MM.1S (cell line): Measurements from ENCODE around the gene PLPP7.

Experiments
- DNase-seq: peaks from one replicate; pipeline ENCODE4 v3.0.0-alpha.2; 2015
- H2AFZ ChIP-seq: fragments of 300-600 bp; sonication (generic); 2 replicates; pipeline ENCODE4 v1.6.0; 2016; ENCODE audit warnings: antibody characterized with exemption, low read length
- H3F3A ChIP-seq: fragments of 300-600 bp; sonication (generic); 2 replicates; pipeline ENCODE4 v1.6.1; 2016; ENCODE audit warnings: mild to moderate bottlenecking, antibody characterized with exemption, low read length, moderate library complexity, mixed read lengths; ENCODE audit not compliant: insufficient read depth
- H3K27ac ChIP-seq: fragments of 300-600 bp; sonication (generic); 2 replicates; pipeline ENCODE4 v1.5.1; 2016; ENCODE audit warnings: mild to moderate bottlenecking, low read length
- H3K27me3 ChIP-seq: fragments of 300-600 bp; sonication (generic); replicated peaks from 2 replicates; pipeline ENCODE4 v1.6.0; 2016; ENCODE audit warnings: low read length; ENCODE audit not compliant: insufficient read depth
- H3K36me3 ChIP-seq: fragments of 300-600 bp; sonication (generic); replicated peaks from 2 replicates; pipeline ENCODE4 v1.6.1; 2016; ENCODE audit warnings: mild to moderate bottlenecking, low read length, mixed read lengths; ENCODE audit not compliant: insufficient read depth
- H3K4me1 ChIP-seq: fragments of 300-600 bp; sonication (generic); 2 replicates; pipeline ENCODE4 v1.6.1; 2016; ENCODE audit warnings: low read length, mixed read lengths
- H3K4me2 ChIP-seq: fragments of 300-600 bp; sonication (generic); 2 replicates; pipeline ENCODE4 v1.6.0; 2016; ENCODE audit warnings: low read depth, low read length
- H3K4me3 ChIP-seq: fragments of 300-600 bp; sonication (generic); 2 replicates; pipeline ENCODE4 v1.5.1; 2016; ENCODE audit warnings: low read length, mixed read lengths
- H3K79me2 ChIP-seq: fragments of 300-600 bp; sonication (generic); 2 replicates; pipeline ENCODE4 v1.6.1; 2016; ENCODE audit warnings: mixed run types, low read length, mixed read lengths
- H3K9ac ChIP-seq: fragments of 300-600 bp; sonication (generic); 2 replicates; pipeline ENCODE4 v1.6.1; 2016; ENCODE audit warnings: low read length, mixed read lengths
- H3K9me2 ChIP-seq: fragments of 300-600 bp; sonication (generic); replicated peaks from 2 replicates; pipeline ENCODE4 v1.6.1; 2016; ENCODE audit warnings: mild to moderate bottlenecking, low read length, mixed read lengths; ENCODE audit not compliant: insufficient read depth
- H3K9me3 ChIP-seq: fragments of 300-600 bp; sonication (generic); replicated peaks from 2 replicates; pipeline ENCODE4 v1.6.1; 2016; ENCODE audit warnings: mild to moderate bottlenecking, low read length, mixed read lengths; ENCODE audit not compliant: insufficient read depth
- H4K20me1 ChIP-seq: fragments of 300-600 bp; sonication (generic); 2 replicates; pipeline ENCODE4 v1.6.1; 2016; ENCODE audit warnings: mild to moderate bottlenecking, low read length, moderate library complexity, mixed read lengths; ENCODE audit not compliant: insufficient read depth
- EZH2 ChIP-seq: fragments of 300-600 bp; sonication (generic); optimal IDR thresholded peaks from 2 replicates; pipeline ENCODE3; 2017; ENCODE audit warnings: low read depth, mild to moderate bottlenecking, antibody characterized with exemption, low read length, mixed read lengths
- EZH2phosphoT487 ChIP-seq: fragments of 300-600 bp; sonication (generic); IDR thresholded peaks from 2 replicates; pipeline ENCODE4 v1.6.1; 2018; ENCODE audit warnings: antibody characterized with exemption, low read length
- TF ChIP-seq, protein P1 (sequence below): fragments of 300-600 bp; sonication (generic); IDR thresholded peaks from 2 replicates; pipeline ENCODE4 v1.5.1; 2016; ENCODE audit warnings: antibody characterized with exemption, low read length, mixed read lengths

PLPP7 gene

GRCh38 chr9:131299346-131299960, 9.9 kb downstream of the PLPP7 start:
- Histone ChIP-seq H3F3A (no peaks in the 10 kb centered on the region), H3K9me2 (no peaks in the 10 kb centered on the region), H3K4me2 (no peak overlapping the region), H4K20me1 (no peaks in the 10 kb centered on the region), H2AFZ (no peak overlapping the region), H3K4me3 (no peak overlapping the region), H3K27ac (no peak overlapping the region), H3K4me1 (no peaks in the 10 kb centered on the region), H3K9me3 (no peaks in the 10 kb centered on the region), H3K79me2 (no peaks in the 10 kb centered on the region), H3K9ac (no peak overlapping the region), H3K27me3 (no peaks in the 10 kb centered on the region), H3K36me3 (no peaks in the 10 kb centered on the region)
- TF ChIP-seq, protein P1, sequence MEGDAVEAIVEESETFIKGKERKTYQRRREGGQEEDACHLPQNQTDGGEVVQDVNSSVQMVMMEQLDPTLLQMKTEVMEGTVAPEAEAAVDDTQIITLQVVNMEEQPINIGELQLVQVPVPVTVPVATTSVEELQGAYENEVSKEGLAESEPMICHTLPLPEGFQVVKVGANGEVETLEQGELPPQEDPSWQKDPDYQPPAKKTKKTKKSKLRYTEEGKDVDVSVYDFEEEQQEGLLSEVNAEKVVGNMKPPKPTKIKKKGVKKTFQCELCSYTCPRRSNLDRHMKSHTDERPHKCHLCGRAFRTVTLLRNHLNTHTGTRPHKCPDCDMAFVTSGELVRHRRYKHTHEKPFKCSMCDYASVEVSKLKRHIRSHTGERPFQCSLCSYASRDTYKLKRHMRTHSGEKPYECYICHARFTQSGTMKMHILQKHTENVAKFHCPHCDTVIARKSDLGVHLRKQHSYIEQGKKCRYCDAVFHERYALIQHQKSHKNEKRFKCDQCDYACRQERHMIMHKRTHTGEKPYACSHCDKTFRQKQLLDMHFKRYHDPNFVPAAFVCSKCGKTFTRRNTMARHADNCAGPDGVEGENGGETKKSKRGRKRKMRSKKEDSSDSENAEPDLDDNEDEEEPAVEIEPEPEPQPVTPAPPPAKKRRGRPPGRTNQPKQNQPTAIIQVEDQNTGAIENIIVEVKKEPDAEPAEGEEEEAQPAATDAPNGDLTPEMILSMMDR, result no peak
- no peak for TF ChIP-seq EZH2phosphoT487
- no peak for TF ChIP-seq EZH2
- DNase-seq, result no peak

GRCh38 chr9:131299961-131300347, 10.4 kb downstream of the PLPP7 start:
- Histone ChIP-seq H4K20me1 (no peaks in the 10 kb centered on the region), H2AFZ (no peak overlapping the region), H3K27me3 (no peaks in the 10 kb centered on the region), H3K79me2 (no peaks in the 10 kb centered on the region), H3K27ac (no peak overlapping the region), H3K4me2 (no peak overlapping the region), H3K9me3 (no peaks in the 10 kb centered on the region), H3K4me3 (no peak overlapping the region), H3K4me1 (no peaks in the 10 kb centered on the region), H3F3A (no peaks in the 10 kb centered on the region), H3K9ac (no peak overlapping the region), H3K9me2 (no peaks in the 10 kb centered on the region), H3K36me3 (no peaks in the 10 kb centered on the region)
- TF ChIP-seq, protein P1, result no peak
- TF ChIP-seq EZH2, result no peak
- no peak for TF ChIP-seq EZH2phosphoT487
- no peak for DNase-seq

DNA sequence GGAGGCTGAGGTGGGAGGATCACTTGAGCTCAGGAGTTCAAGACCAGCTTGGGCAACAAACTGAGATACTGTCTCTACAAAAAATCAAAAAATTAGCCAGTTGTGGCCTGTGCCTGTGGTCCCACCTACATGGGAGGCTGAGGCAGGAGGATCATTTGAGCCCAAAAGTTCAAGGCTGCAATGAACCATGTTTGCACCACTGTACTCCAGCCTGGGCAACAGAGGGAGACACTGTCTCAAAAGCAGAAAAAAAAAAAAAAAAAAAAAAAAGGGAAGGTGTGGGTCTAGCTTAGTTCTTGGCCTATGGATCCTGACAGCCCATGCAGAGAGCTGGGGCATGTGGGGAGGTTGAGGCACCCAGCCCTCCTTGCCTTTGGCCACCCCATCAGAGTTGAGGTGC, 10.9 kb downstream of the PLPP7 start:
- no peak overlapping the region for H3K9ac ChIP-seq
- no peaks in the 10 kb centered on the region for H4K20me1 ChIP-seq
- no peaks in the 10 kb centered on the region for H3K4me1 ChIP-seq
- no peak overlapping the region for H3K4me2 ChIP-seq
- no peaks in the 10 kb centered on the region for H3K9me3 ChIP-seq
- no peak overlapping the region for H2AFZ ChIP-seq
- H3K9me2 ChIP-seq, result no peaks in the 10 kb centered on the region
- no peak for DNase-seq
- no peak overlapping the region for H3K27ac ChIP-seq
- TF ChIP-seq EZH2phosphoT487, result no peak
- TF ChIP-seq EZH2, result no peak
- TF ChIP-seq, protein P1, result no peak
- no peaks in the 10 kb centered on the region for H3K27me3 ChIP-seq
- H3K4me3 ChIP-seq, result no peak overlapping the region
- no peaks in the 10 kb centered on the region for H3F3A ChIP-seq
- H3K79me2 ChIP-seq, result no peaks in the 10 kb centered on the region
- no peaks in the 10 kb centered on the region for H3K36me3 ChIP-seq
